B cell (primary cell): ENCODE results near the gene NPR1. TPM values are rescaled to one million over a fixed set of nuclear protein-coding genes. Genes with fewer than 3 reads are reported as not detected.

Experiments used
- ATAC-seq: fragments of 200-7000 bp; cut with Tn5 transposase; one replicate; pipeline ENCODE4 v1.10.0; 2021; ENCODE audit warnings: low read depth, mild to moderate bottlenecking, moderate number of reproducible peaks, moderate library complexity
- CTCF ChIA-PET: fragments of 350-600 bp; sonication (Branson Sonifier 250); formaldehyde crosslinking; loops from one replicate; lab custom pipeline; 2021; ENCODE audit warnings: antibody characterized with exemption, inconsistent platforms; lab: Charles Lee
- POLR2A ChIA-PET: fragments of 350-600 bp; sonication (Branson Sonifier 250); formaldehyde crosslinking; loops from one replicate; lab custom pipeline; 2021; ENCODE audit warnings: antibody characterized with exemption; lab: Charles Lee
- DNase-seq: peaks from one replicate; pipeline ENCODE4 v3.0.0; 2013
- H2AFZ ChIP-seq: 2 replicates; pipeline ENCODE4 v1.6.1; 2012; ENCODE audit warnings: mild to moderate bottlenecking, low read depth, low read length; ENCODE audit not compliant: insufficient read depth, poor library complexity, severe bottlenecking
- H3K27ac ChIP-seq, 2 donors: 1 replicate in 1 of 2; 2 replicates in 1 of 2; pipeline ENCODE4 v1.5.1; 2012 to 2013; ENCODE audit warnings: low read length in 2 of 2, mild to moderate bottlenecking in 2 of 2, moderate library complexity in 1 of 2
- H3K27me3 ChIP-seq, 4 experiments: fragments of 200-600 bp in 1 of 4; sonication (generic) in 1 of 4; replicated peaks in 1 of 4; 1 replicate in 2 of 4; 2 replicates in 2 of 4; pipeline versions ENCODE4 v1.6.1 to v1.7.0; 2013 to 2016; ENCODE audit warnings: low read length in 3 of 4, mild to moderate bottlenecking in 2 of 4, mixed read lengths in 1 of 4, moderate library complexity in 1 of 4; ENCODE audit not compliant: insufficient read depth in 4 of 4, control insufficient read depth in 3 of 4; ENCODE audit errors: control extremely low read depth in 1 of 4
- H3K36me3 ChIP-seq, 2 experiments: replicated peaks in 1 of 2; 1 replicate in 1 of 2; 2 replicates in 1 of 2; pipeline versions ENCODE4 v1.6.1 to v1.7.1; 2013; ENCODE audit warnings: low read length in 1 of 2; ENCODE audit not compliant: insufficient read depth in 2 of 2, control insufficient read depth in 1 of 2; ENCODE audit errors: control extremely low read depth in 1 of 2, extremely low read depth in 1 of 2
- H3K4me1 ChIP-seq, 2 donors: fragments of 200-600 bp in 1 of 2; sonication (generic) in 1 of 2; 1 replicate in 1 of 2; 2 replicates in 1 of 2; pipeline versions ENCODE4 v1.5.1 to v1.6.1; 2013 to 2017; ENCODE audit warnings: low read length in 2 of 2; ENCODE audit not compliant: control insufficient read depth in 2 of 2, insufficient read depth in 2 of 2
- H3K4me2 ChIP-seq: replicated peaks from 2 replicates; pipeline ENCODE3; 2012; ENCODE audit warnings: mild to moderate bottlenecking, low read depth, low read length; ENCODE audit not compliant: poor library complexity, severe bottlenecking
- H3K4me3 ChIP-seq, 5 experiments: fragments of 200-600 bp in 1 of 5; sonication (generic) in 1 of 5; 1 replicate in 3 of 5; 2 replicates in 2 of 5; pipeline versions ENCODE4 v1.5.1 to v1.7.0; 2011 to 2016; ENCODE audit warnings: low read length in 4 of 5, mild to moderate bottlenecking in 4 of 5, low read depth in 2 of 5, control low read depth in 1 of 5, moderate library complexity in 1 of 5; ENCODE audit not compliant: insufficient read depth in 1 of 5; ENCODE audit errors: control extremely low read depth in 1 of 5, extremely low read depth in 1 of 5
- H3K79me2 ChIP-seq: fragments of 200-600 bp; sonication (generic); one replicate; pipeline ENCODE4 v1.6.0; 2016; ENCODE audit warnings: low read length; ENCODE audit not compliant: control insufficient read depth, insufficient read depth
- H3K9ac ChIP-seq: fragments of 200-600 bp; sonication (generic); 2 replicates; pipeline ENCODE4 v1.6.1; 2017; ENCODE audit warnings: mild to moderate bottlenecking, low read length, moderate library complexity
- H3K9me3 ChIP-seq, 3 donors: one replicate each; pipeline versions ENCODE4 v1.6.1 to v1.7.1; 2013; ENCODE audit warnings: low read length in 2 of 3; ENCODE audit not compliant: control insufficient read depth in 2 of 3, insufficient read depth in 1 of 3; ENCODE audit errors: control extremely low read depth in 1 of 3
- H4K20me1 ChIP-seq: 2 replicates; pipeline ENCODE4 v1.6.0; 2012; ENCODE audit warnings: mild to moderate bottlenecking, low read length; ENCODE audit not compliant: insufficient read depth, control insufficient read depth, poor library complexity, severe bottlenecking
- H3K27ac Mint-ChIP-seq: one replicate; pipeline ENCODE4 v1.8.0; 2021; ENCODE audit warnings: mixed read lengths
- H3K27me3 Mint-ChIP-seq: one replicate; pipeline ENCODE4 v1.8.0; 2021; ENCODE audit warnings: mixed read lengths
- H3K4me1 Mint-ChIP-seq: one replicate; pipeline ENCODE4 v1.8.0; 2021; ENCODE audit warnings: mixed read lengths
- H3K4me3 Mint-ChIP-seq: one replicate; pipeline ENCODE4 v1.8.0; 2021; ENCODE audit warnings: mixed read lengths
- H3K9me3 Mint-ChIP-seq: one replicate; pipeline ENCODE4 v1.8.0; 2022; ENCODE audit warnings: mixed read lengths; ENCODE audit not compliant: insufficient read depth
- EZH2 ChIP-seq: IDR thresholded peaks from 2 replicates; pipeline ENCODE4 v1.6.1; 2012; ENCODE audit warnings: borderline replicate concordance, low read depth, mild to moderate bottlenecking, moderate library complexity, low read length; ENCODE audit not compliant: insufficient read depth, poor library complexity, severe bottlenecking
- WGBS: methylation state at CpG from one replicate; pipeline ENCODE4 v1.1.5; 2013; ENCODE audit warnings: missing lambda C conversion rate; ENCODE audit not compliant: insufficient coverage; 5-methylcytosine and 5-hydroxymethylcytosine counted together
- intact Hi-C: fragments of 100-400 bp; cut with micrococcal nuclease; formaldehyde crosslinking; loops from one replicate; pipeline ENCODE4 v1.10.0; 2022
- polyA plus RNA-seq: library from polyadenylated mRNA; depleted of rRNA; stranded (reverse); fragments of >200 nt; gene quantifications from 2 replicates; pipeline ENCODE4 v1.2.3, GENCODE V29; 2012
- total RNA-seq, 2 donors: library from RNA; stranded (reverse); fragments of 120-200 nt in 1 of 2; gene quantifications; 1 replicate in 1 of 2; 2 replicates in 1 of 2; pipeline versions ENCODE4 v1.2.3 to v1.2.4, GENCODE V29; 2013 to 2022
- TF ChIP-seq, protein P1 (sequence below): fragments of 200-600 bp; IDR thresholded peaks from one replicate; pipeline ENCODE4 v1.8.0; 2022; ENCODE audit warnings: antibody characterized with exemption, mild to moderate bottlenecking

The NPR1 gene
- total and polyA plus RNA-seq, 2 donors (not counting 1 experiment from before 2014, with no cell fraction given), result 0.37 TPM; not detected in 1

DNA sequence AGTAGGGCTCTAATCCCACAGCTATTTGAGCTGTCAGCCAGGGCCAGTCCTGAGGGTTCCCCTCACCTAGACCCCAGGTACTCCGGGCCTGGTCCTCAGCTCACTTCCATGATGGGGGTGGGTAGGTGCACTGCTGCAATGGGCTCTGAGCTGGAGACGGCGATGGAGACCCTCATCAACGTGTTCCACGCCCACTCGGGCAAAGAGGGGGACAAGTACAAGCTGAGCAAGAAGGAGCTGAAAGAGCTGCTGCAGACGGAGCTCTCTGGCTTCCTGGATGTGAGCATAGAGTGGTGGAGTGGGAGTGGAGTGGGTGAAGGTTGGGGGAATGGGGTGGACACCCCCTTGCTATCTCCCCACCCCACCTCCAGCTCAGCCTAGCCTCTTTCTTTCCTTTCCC is 48.1 kb upstream of the NPR1 start:
- peaks cover 35% of the 10 kb centered on the region for H3K4me1 Mint-ChIP-seq
- H3K79me2 ChIP-seq, result peaks cover 13% of the 10 kb centered on the region
- DNase-seq, result no peak
- no peaks in the 10 kb centered on the region for H3K9me3 Mint-ChIP-seq
- H3K9ac ChIP-seq, result no peak overlapping the region
- no peak overlapping the region for H3K4me2 ChIP-seq
- POLR2A ChIA-PET, result interaction anchor here (0.5 kb wide), 1 partner anchor 209 kb away, joined by 7 read pairs; no protein-coding TSS in a partner anchor
- H3K27ac Mint-ChIP-seq, result no peak overlapping the region
- peaks cover 0 to 4% (median 0%) of the 10 kb centered on the region in 4 experiments for H3K27me3 ChIP-seq
- intact Hi-C loops, result loop anchor here (10.0 kb wide), 1 partner anchor 96 kb away; the partner anchor contains the start of gene S100A6
- H3K9me3 ChIP-seq, result peaks cover 0 to 7% (median 0%) of the 10 kb centered on the region in 3 donors
- peaks cover 13 to 42% of the 10 kb centered on the region in 2 donors for H3K4me1 ChIP-seq
- H3K36me3 ChIP-seq, result no peaks in the 10 kb centered on the region
- no peak overlapping the region for H3K27ac ChIP-seq
- H3K4me3 ChIP-seq, result no peak overlapping the region
- H4K20me1 ChIP-seq, result peaks cover under 1% of the 10 kb centered on the region
- WGBS, result 100% methylated on average over 6 of the region's 7 CpGs
- no peak overlapping the region for H3K4me3 Mint-ChIP-seq
- ATAC-seq, result no peak
- H3K27me3 Mint-ChIP-seq, result no peaks in the 10 kb centered on the region
- no peak overlapping the region for H2AFZ ChIP-seq
- CTCF ChIA-PET, result interaction anchor here (1.1 kb wide), 1 partner anchor 58 kb away, joined by 3 read pairs; no protein-coding TSS in a partner anchor
- TF ChIP-seq, protein P1, sequence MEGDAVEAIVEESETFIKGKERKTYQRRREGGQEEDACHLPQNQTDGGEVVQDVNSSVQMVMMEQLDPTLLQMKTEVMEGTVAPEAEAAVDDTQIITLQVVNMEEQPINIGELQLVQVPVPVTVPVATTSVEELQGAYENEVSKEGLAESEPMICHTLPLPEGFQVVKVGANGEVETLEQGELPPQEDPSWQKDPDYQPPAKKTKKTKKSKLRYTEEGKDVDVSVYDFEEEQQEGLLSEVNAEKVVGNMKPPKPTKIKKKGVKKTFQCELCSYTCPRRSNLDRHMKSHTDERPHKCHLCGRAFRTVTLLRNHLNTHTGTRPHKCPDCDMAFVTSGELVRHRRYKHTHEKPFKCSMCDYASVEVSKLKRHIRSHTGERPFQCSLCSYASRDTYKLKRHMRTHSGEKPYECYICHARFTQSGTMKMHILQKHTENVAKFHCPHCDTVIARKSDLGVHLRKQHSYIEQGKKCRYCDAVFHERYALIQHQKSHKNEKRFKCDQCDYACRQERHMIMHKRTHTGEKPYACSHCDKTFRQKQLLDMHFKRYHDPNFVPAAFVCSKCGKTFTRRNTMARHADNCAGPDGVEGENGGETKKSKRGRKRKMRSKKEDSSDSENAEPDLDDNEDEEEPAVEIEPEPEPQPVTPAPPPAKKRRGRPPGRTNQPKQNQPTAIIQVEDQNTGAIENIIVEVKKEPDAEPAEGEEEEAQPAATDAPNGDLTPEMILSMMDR, result no peak
- no peak for TF ChIP-seq EZH2
